Heart right ventricle (tissue), 16 donors: ENCODE data around the gene USP4. TPM values are rescaled to one million over a fixed set of nuclear protein-coding genes. Genes with fewer than 3 reads are reported as not detected.
"Not testable (repeated sequence)": the region's sequence is repeated elsewhere in the genome, so short reads cannot be mapped to it uniquely, and the experiment has no call there.

Experiments used
- ATAC-seq, 8 donors: fragments of 200-7000 bp; cut with Tn5 transposase; one replicate each; pipeline ENCODE4 v1.9.1; 2020; ENCODE audit warnings: mild to moderate bottlenecking in 8 of 8, moderate library complexity in 8 of 8, moderate number of reproducible peaks in 1 of 8
- DNase-seq, 2 donors: peaks; one replicate each; pipeline ENCODE4 v3.0.0-alpha.2; 2020
- H3K27ac ChIP-seq, 10 donors: fragments of 200-600 bp; sonication (generic) in 2 of 10; one replicate each; pipeline versions ENCODE4 v1.5.0 to v1.8.0; 2020 to 2022; ENCODE audit warnings: mild to moderate bottlenecking in 3 of 10
- H3K27me3 ChIP-seq, 7 donors: fragments of 200-600 bp; one replicate each; pipeline ENCODE4 v1.8.0; 2021 to 2022; ENCODE audit warnings: mild to moderate bottlenecking in 2 of 7
- H3K36me3 ChIP-seq, 9 donors: fragments of 200-600 bp; sonication (generic) in 1 of 9; one replicate each; pipeline versions ENCODE4 v1.5.0 to v1.8.0; 2020 to 2022; ENCODE audit warnings: mild to moderate bottlenecking in 2 of 9
- H3K4me1 ChIP-seq, 9 donors: fragments of 200-600 bp; sonication (generic) in 1 of 9; one replicate each; pipeline versions ENCODE4 v1.5.0 to v1.8.0; 2020 to 2022; ENCODE audit warnings: mild to moderate bottlenecking in 4 of 9
- H3K4me3 ChIP-seq, 10 donors: fragments of 200-600 bp; sonication (generic) in 2 of 10; one replicate each; pipeline versions ENCODE4 v1.5.0 to v1.8.0; 2020 to 2022; ENCODE audit warnings: mild to moderate bottlenecking in 7 of 10, moderate library complexity in 2 of 10
- H3K9me3 ChIP-seq, 11 donors: fragments of 200-600 bp in 10 of 11; sonication (generic) in 2 of 11; one replicate each; pipeline versions ENCODE4 v1.5.0 to v1.8.0; 2013 to 2022; ENCODE audit warnings: mild to moderate bottlenecking in 2 of 11, control low read depth in 1 of 11, moderate library complexity in 1 of 11
- WGBS, 2 donors: extraction: QIAGEN DNeasy Blood & Tissue Kit; methylation state at CpG; one replicate each; pipeline ENCODE4 v1.1.7; 2013; ENCODE audit warnings: inconsistent platforms in 1 of 2; 5-methylcytosine and 5-hydroxymethylcytosine counted together
- intact Hi-C, 10 donors: fragments of 100-400 bp; cut with DNase I; formaldehyde crosslinking; loops; one replicate each; pipeline versions ENCODE4 v1.11.1 to v1.14.2; 2022
- microRNA-seq, 2 donors: library from miRNA; unstranded; fragments of <30 nt; microRNA quantifications; one replicate each; pipeline ENCODE4 v1.2.0, GENCODE V29; 2021
- polyA plus RNA-seq, 2 donors: library from polyadenylated mRNA; stranded (reverse); fragments of 200-250 nt; gene quantifications; one replicate each; pipeline ENCODE4 v1.2.3, GENCODE V29; 2013
- total RNA-seq, 10 donors: library from RNA; stranded (reverse); fragmentation: NEBNext Ultra II Directional in 3 of 10; extraction: Animal tissue kit (Norgen Biotek cat#: 25700) in 3 of 10; gene quantifications; one replicate each; pipeline versions ENCODE4 v1.2.1 to v1.2.4, GENCODE V29; 2021 to 2023
- TF ChIP-seq, protein P1 (sequence below), 9 donors: fragments of 200-600 bp; sonication (generic) in 2 of 9; IDR thresholded peaks; one replicate each; pipeline versions ENCODE4 v1.5.0 to v1.8.0; 2021 to 2022; ENCODE audit warnings: antibody characterized with exemption in 9 of 9, mild to moderate bottlenecking in 5 of 9, moderate library complexity in 1 of 9
- donor health status: Arrhythmogenic right ventricular cardiomyopathy.
- donor health status: ischemic (EF 13 %, LVEDD 7.1; RV severe dilation, severe dysfunction).
- donor health status: healthy with polysubstance abuse.
- donor health status: DM: no; HTN: yes; CAD: no.
- donor health status: DM: no; HTN: no; CAD: no.
- donor health status: ischemic (EF 25% LVEDD 6.9; RV normal size, moderate dysfunction).
- donor health status: ischemic (EF 25% LVEDD 5.7; RV mildly dilated, moderate dysfunction).
- donor health status: healthy.
- donor health status: DM: yes; HTN: yes; CAD: no.
- donor health status: Ischemic cardiomyopathy.
- donor health status: ischemic (EF 35%, LVEDD 5.7; RV mildly dilated, moderate dysfunction).
- donor health status: nonischemic (EF 11% LVEDD 7.7; RV severe dilation, severe dysfunction).
- donor health status: DM: yes; HTN: yes; CAD: no.
- donor health status: PGD.
- donor health status: ischemic (EF 29% LVEDD 5.4; RV normal size, mild dysfunction).
- donor health status: nonischemic (EF 23%, LVEDD 6.1; RV moderate dilation, normal function).

USP4 gene
- total and polyA plus RNA-seq, 12 donors: 19.9 to 52.4 (median 43.5) TPM

DNA sequence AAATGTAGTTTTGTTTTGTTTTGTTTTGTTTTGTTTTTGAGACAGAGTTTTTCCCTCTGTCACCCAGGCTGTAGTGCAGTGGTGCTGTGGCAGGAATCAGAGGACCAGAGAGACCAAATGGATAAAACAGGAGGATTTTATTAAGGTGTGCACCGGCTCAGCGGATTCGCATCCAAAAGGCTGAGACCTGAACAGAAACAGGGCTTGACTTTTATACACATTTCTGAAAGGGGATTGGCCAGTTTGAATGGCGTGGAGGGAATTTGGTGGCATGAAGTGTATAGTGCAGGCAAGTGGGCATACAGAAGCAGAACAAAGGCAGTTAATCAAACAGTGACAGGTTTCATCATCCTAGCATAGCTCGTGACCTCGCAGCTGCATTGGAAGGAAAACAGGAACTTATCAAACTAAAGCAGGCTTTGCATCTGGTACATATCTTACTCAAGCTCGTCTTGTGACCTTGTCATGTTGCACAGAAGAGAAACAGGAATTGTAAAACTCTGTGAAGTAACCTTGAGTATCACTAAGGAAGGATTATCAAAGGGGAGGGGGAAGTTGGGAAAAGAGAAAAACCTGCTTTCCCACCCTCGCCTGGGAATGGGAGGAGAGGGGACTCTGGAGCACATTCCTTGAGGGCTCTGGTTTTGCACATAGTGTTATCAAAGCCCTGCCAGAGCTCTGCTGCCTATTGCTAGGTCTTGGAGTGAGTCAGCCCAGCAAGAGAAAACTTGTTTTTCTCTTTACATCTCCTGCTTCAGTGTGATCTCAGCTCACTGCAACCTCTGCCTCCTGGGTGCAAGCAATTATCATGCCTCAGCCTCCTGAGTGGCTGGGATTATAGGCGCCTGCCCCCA, 101.4 kb downstream of the USP4 start:
- Histone ChIP-seq H3K4me1 (peaks cover 0 to 24% (median 15%) of the 10 kb centered on the region in 9 donors), H3K27me3 (no peaks in the 10 kb centered on the region), H3K9me3 (peaks cover 0 to 17% (median 12%) of the 10 kb centered on the region in 11 donors), H3K36me3 (peaks cover 0 to 43% (median 0%) of the 10 kb centered on the region in 9 donors), H3K27ac (peak overlapping the region; percentile 37 to 87 (median 64)), H3K4me3 (no peak overlapping the region)
- TF ChIP-seq, protein P1, sequence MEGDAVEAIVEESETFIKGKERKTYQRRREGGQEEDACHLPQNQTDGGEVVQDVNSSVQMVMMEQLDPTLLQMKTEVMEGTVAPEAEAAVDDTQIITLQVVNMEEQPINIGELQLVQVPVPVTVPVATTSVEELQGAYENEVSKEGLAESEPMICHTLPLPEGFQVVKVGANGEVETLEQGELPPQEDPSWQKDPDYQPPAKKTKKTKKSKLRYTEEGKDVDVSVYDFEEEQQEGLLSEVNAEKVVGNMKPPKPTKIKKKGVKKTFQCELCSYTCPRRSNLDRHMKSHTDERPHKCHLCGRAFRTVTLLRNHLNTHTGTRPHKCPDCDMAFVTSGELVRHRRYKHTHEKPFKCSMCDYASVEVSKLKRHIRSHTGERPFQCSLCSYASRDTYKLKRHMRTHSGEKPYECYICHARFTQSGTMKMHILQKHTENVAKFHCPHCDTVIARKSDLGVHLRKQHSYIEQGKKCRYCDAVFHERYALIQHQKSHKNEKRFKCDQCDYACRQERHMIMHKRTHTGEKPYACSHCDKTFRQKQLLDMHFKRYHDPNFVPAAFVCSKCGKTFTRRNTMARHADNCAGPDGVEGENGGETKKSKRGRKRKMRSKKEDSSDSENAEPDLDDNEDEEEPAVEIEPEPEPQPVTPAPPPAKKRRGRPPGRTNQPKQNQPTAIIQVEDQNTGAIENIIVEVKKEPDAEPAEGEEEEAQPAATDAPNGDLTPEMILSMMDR (IDR thresholded peaks at IDR 0.05): no peak
- ATAC-seq (peak; percentile 83 to 91 (median 88)), DNase-seq (peak in 1 of 2 donors; percentile 31)
- 56 to 62% methylated on average over 9 of the region's 9 CpGs for WGBS, 2 donors
- intact Hi-C loops: no loop called here

DNA sequence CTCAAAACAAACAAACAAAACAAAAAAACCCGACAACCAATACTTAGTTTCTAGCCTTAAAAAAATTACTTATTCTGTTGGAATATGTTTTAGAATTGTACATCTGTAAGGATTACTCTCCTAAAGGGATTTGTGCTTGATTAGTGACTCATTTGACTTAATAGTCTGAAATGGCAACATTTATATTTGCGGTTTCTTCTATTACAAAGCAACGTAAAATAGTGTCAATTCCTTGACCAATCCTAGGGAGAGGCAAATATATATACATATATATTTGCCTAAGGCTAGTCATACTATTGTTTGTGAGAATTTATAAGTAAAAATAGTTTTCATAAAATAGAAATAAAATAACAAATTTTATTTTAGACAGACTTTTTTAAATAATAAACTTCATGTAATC, 102.5 kb downstream of the USP4 start:
- 95 to 98% methylated on average over 3 of the region's 3 CpGs for WGBS, 2 donors
- TF ChIP-seq, protein P1 (IDR thresholded peaks at IDR 0.05): no peak
- peak overlapping the region in 2 of 10 donors; percentile 20 for H3K27ac ChIP-seq

DNA sequence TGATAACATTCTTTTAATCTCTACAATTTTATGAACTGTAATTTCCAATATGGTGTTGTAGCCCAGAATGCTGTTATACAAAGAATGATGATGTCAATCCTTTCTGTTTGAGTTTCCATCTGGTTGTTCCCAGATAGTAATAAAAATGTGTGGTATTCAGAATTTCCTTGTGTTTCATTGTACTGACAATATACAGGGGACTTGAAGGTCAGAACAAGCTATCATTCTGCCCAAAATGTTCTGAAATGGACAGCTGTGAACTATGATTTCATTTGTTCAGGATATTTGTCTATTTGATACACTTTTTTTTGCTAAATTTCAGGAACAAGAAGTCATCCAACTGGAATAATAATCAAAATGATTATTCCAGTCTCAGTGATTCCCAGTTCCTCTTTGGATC, 103.6 kb downstream of the USP4 start:
- Histone ChIP-seq H3K4me3 (no peak overlapping the region), H3K27me3 (no peaks in the 10 kb centered on the region), H3K27ac (no peak overlapping the region), H3K36me3 (peaks cover 0 to 41% (median 0%) of the 10 kb centered on the region in 9 donors), H3K4me1 (peaks cover 0 to 24% (median 15%) of the 10 kb centered on the region in 9 donors), H3K9me3 (peaks cover 0 to 40% (median 30%) of the 10 kb centered on the region in 11 donors)
- ATAC-seq: no peak
- TF ChIP-seq, protein P1 (IDR thresholded peaks at IDR 0.05): no peak
- no peak for DNase-seq
- intact Hi-C loops: no loop called here

More for the DNA sequence above, 102.5 kb downstream of the USP4 start:
- Histone ChIP-seq H3K4me1 (peaks cover 0 to 24% (median 15%) of the 10 kb centered on the region in 9 donors), H3K27me3 (no peaks in the 10 kb centered on the region), H3K36me3 (peaks cover 0 to 46% (median 0%) of the 10 kb centered on the region in 9 donors), H3K9me3 (peaks cover 0 to 29% (median 23%) of the 10 kb centered on the region in 11 donors), H3K4me3 (no peak overlapping the region)
- no peak for ATAC-seq
- intact Hi-C loops: no loop called here
- no peak for DNase-seq

DNA sequence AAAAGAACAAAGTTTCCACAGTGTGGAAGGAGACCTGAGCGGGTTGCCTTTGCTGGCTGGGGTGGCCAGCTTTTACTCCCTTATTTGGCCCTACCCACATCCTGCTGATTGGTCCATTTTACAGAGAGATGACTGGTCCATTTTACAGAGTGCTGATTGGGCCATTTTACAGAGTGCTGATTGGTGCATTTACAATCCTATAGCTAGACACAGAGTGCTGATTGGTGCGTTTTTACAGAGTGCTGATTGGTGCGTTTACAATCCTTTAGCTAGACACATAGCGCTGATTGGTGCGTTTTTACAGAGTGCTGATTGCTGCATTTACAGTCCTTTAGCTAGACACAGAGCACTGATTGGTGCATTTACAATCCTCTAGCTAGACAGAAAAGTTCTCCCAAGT, 111.0 kb downstream of the USP4 start:
- ATAC-seq, H3K4me1 ChIP-seq, H3K27ac ChIP-seq, DNase-seq, H3K27me3 ChIP-seq, intact Hi-C loops, H3K4me3 ChIP-seq: not testable (repeated sequence)
- Histone ChIP-seq H3K36me3 (peaks cover 0 to 36% (median 0%) of the 10 kb centered on the region in 9 donors), H3K9me3 (peaks cover 0 to 79% (median 61%) of the 10 kb centered on the region in 11 donors)
- 92 to 93% methylated on average over 5 of the region's 5 CpGs for WGBS, 2 donors

Small RNA genes within 50 kb of the gene (microRNA-seq; reads per million reads assigned to microRNA genes)
- gene MIR4271: 0 reads per million in 2 donors

Other genes starting within 250 kb of the USP4 start
- gene QRICH1, start 246.0 kb downstream of the USP4 start, total RNA-seq: 10 to 100 TPM; 54.5 to 72.5 (median 58.7) TPM
- 10 to 100 TPM; 21.1 to 34.2 TPM for gene QRICH1, start 246.0 kb downstream of the USP4 start, polyA plus RNA-seq
- 100 to 1,000 TPM; 173 to 265 (median 206) TPM for gene QARS1, start 235.3 kb downstream of the USP4 start, total RNA-seq
- 100 to 1,000 TPM; 120 to 369 TPM for gene QARS1, start 235.3 kb downstream of the USP4 start, polyA plus RNA-seq
- gene USP19, start 219.2 kb downstream of the USP4 start, total RNA-seq: 10 to 100 TPM; 47.5 to 78.1 (median 62.5) TPM
- gene USP19, start 219.2 kb downstream of the USP4 start, polyA plus RNA-seq: 10 to 100 TPM; 18.1 to 20.2 TPM
- gene LAMB2, start 207.0 kb downstream of the USP4 start, total RNA-seq: 100 to 1,000 TPM; 575 to 961 (median 776) TPM
- 1,000 to 10,000 TPM in 1 of 2 donors, 100 to 1,000 TPM in 1; 423 to 1,204 TPM for gene LAMB2, start 207.0 kb downstream of the USP4 start, polyA plus RNA-seq
- gene CCDC71, start 173.7 kb downstream of the USP4 start, total RNA-seq: 10 to 100 TPM; 10.4 to 16.9 (median 12.3) TPM
- gene CCDC71, start 173.7 kb downstream of the USP4 start, polyA plus RNA-seq: 10 to 100 TPM in 1 of 2 donors, 1 to 10 TPM in 1; 7.2 to 16.3 TPM
- gene KLHDC8B, start 168.5 kb downstream of the USP4 start, total RNA-seq: 100 to 1,000 TPM in 9 of 10 donors, 10 to 100 TPM in 1; 87.9 to 190 (median 118) TPM
- 100 to 1,000 TPM in 1 of 2 donors, 10 to 100 TPM in 1; 56.2 to 121 TPM for gene KLHDC8B, start 168.5 kb downstream of the USP4 start, polyA plus RNA-seq
- gene C3orf62, start 62.8 kb downstream of the USP4 start, total RNA-seq: 1 to 10 TPM; 2.3 to 4.1 (median 2.8) TPM
- gene C3orf62, start 62.8 kb downstream of the USP4 start, polyA plus RNA-seq: 1 to 10 TPM; 2.4 to 9.1 TPM
- gene GPX1, start 18.3 kb upstream of the USP4 start, total RNA-seq: 100 to 1,000 TPM in 5 of 10 donors, 10 to 100 TPM in 5; 85.2 to 223 (median 102) TPM
- gene GPX1, start 18.3 kb upstream of the USP4 start, polyA plus RNA-seq: 100 to 1,000 TPM; 203 to 267 TPM
- gene RHOA, start 71.9 kb upstream of the USP4 start, total RNA-seq: 100 to 1,000 TPM; 226 to 335 (median 250) TPM
- gene RHOA, start 71.9 kb upstream of the USP4 start, polyA plus RNA-seq: 100 to 1,000 TPM; 139 to 291 TPM
- gene TCTA, start 72.4 kb upstream of the USP4 start, total RNA-seq: 10 to 100 TPM; 13.9 to 22.6 (median 17.6) TPM
- 10 to 100 TPM; 16.5 to 19.0 TPM for gene TCTA, start 72.4 kb upstream of the USP4 start, polyA plus RNA-seq
- gene AMT, start 82.4 kb upstream of the USP4 start, total RNA-seq: 10 to 100 TPM; 21.3 to 40.9 (median 34.3) TPM
- gene AMT, start 82.4 kb upstream of the USP4 start, polyA plus RNA-seq: 10 to 100 TPM in 1 of 2 donors, 1 to 10 TPM in 1; 3.2 to 22.6 TPM
- 10 to 100 TPM; 13.9 to 22.5 (median 18.3) TPM for gene NICN1, start 89.3 kb upstream of the USP4 start, total RNA-seq
- gene NICN1, start 89.3 kb upstream of the USP4 start, polyA plus RNA-seq: 1 to 10 TPM; 7.7 to 8.3 TPM
- 100 to 1,000 TPM; 118 to 173 (median 139) TPM for gene DAG1, start 130.2 kb upstream of the USP4 start, total RNA-seq
- gene DAG1, start 130.2 kb upstream of the USP4 start, polyA plus RNA-seq: 10 to 100 TPM; 37.7 to 50.9 TPM
- gene BSN, start 214.4 kb upstream of the USP4 start, total RNA-seq: 1 to 10 TPM in 4 of 10 donors, under 1 TPM in 6; 0.17 to 1.4 (median 0.68) TPM
- under 1 TPM; 0.06 to 0.37 TPM for gene BSN, start 214.4 kb upstream of the USP4 start, polyA plus RNA-seq